NCI-H146 (cell line): ENCODE measurements around the gene PEX14.

Experiments used
- DNase-seq: peaks from one replicate; lab custom pipeline; 2025; lab: John Stamatoyannopoulos, UW

Gene PEX14

DNA sequence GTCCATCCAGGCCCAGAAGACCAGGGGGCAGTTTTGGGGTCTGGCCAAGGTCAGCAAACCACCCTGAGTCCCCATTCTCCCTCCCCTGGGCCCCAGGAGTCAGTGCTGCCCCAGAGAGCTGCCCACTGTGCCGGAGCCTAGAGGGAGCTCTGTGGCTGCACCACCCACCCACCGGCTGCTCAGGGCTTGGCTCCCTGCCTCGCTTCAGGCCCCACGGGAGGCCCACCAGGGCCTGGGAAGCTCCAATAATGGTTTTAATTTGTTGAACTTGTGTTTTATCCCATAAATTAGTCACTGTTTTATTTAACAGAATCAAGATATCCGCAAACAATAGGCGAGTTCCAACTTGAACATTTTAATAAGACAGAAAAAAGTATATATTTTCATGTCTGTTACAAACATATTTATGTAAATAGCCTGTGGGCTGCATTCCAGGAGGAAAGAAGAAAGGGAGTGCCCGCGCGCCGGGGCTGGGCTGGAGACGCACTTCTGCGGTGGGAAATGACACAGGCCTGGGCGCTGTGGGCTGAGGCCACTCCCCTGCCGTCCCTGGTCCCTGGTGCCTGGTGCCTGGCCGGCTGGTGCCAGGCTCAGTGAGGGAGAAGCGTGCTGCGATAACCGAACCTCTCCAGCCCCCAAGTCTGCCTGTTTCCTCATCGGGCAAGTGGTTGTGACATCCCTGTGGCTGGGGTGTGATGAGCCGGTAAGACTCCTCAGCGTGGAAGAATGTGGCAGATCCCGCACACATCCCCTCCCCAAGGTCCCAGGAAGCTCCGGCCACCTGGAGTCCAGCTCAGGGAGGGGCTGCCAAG, 160.5 kb downstream of the PEX14 start:
- DNase-seq = no peak

DNA sequence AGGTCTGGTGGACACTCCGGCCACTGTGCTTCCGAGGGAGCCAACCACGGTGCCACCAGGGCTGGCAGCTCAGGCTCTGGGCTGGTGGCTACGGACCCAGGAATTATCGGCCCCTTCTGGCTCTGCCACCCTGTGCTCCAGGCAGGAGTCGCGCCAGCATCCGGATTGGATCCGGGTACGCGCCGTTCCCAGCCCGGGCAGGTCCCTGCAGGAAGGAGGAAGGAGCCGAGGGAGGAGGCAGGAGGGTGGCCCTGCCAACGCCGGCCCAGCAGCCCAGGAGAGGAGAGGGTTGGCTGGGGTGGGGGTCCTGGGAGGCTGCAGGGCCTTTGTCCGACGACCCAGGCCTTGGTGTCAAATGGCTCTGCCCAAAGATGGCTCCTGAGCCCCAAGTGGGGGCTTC, 161.2 kb downstream of the PEX14 start:
- DNase-seq = no peak

DNA sequence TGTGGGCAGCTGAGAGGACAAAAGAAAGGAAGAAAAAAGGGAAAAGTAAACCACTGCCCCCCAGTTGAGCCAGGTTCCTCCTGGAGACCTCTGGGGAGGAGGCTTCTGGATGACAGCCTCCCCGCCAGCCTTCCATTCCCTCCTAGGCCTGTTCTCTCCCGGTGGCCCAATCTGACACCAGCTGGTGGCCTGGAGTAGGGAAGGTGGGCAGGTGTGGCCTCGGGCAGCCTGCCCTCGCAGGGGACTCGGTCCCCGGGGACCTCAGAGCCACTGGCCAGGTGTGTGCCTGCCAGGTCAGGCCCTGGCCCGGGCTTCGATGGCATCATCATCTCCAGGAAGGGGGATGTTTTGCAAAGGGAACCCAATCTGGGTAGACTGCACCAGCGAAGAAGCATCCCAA, 162.7 kb downstream of the PEX14 start:
- no peak for DNase-seq

DNA sequence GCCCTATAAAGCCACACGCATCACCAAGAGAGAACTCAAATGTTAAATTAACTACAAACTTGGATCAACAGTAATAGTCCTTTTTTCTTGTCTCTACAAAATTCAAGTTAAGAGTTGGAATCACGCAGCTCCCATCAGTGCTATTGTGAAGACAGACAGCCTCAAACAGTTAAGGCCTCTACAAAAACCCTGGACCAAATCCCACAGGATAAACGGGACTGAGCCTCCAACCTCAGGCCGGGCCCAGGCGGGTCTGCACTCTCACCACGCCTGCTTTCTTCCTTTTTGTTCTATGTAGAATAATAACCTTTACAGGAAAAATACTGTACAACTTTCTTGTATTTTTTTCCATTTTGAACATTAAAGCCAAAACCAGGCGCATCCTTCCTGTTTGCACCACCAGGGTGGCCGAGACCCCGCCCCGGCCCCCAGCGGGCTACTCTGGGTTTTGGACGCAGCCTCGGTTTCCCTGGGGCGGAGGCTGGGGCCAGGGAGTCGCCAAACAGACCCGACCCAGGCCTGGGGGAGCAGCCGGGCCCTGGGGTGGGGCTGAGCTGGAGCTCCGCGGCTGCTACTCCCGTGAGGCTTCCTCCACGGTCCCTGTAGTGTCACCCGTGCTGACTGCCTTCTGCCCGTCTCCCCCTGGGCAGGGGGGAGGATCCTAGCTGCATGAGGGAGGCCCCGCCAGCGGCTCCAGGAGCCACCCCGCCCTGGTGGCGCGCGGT, 163.2 kb downstream of the PEX14 start:
- no peak for DNase-seq

DNA sequence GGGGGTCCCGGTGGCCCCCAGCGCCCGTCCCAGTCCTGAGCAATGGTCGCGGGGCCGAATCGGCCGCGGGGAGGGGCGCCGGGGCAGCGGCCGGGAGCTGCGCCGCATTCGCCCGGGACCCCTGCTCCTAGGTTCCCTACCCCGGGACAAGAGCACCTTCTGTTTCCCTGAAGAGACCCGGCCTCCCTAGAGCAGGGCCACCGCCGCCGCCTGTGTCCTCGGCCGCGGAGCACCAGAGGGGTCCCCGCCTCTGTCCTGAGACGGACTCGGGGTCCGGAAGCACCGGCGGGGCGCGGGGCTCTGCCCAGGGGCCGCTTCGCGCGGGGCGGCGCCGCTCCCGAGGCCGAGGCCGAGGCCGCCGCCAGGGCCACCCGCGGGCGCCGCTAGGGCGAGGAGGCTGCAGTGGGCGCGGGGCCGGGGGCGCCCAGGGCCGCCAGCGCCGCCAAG, 163.8 kb downstream of the PEX14 start:
- DNase-seq = no peak

DNA sequence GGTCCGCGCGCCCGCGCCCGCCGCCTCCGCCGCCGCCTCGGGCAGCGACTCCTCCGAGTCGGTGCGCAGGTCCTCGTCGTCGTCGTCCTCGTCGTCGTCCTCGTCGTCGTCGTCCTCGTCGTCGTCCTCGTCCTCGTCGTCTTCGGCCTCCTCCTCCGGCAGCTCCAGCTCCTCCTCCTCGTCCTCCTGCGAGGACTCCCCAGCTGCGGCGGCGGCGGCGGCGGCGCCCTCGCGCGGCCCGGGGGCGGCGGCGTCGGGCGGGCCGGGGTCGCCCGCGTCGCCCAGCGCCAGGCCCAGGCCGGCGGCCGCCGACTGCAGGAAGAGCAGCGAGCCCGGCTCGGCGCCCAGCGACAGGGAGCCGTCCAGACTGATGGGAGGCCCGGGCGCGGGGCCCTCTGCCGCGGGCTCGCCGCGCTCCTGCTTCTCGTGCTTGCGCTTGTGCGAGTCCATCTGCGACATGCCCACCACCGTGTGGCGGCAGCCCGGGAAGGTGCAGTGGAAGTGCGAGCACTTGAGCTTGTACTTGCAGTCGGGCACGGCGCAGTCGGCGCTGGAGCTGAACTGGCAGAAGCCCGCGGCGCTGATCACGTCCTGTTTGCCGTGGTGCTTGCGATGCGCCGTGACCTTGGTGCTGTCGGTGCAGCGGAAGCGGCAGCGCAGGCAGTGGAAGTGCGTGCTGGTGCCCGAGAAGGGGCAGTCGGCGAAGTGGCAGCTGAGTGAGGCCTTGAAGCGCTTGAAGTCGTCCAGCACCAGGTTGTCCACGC, 164.4 kb downstream of the PEX14 start:
- no peak for DNase-seq

DNA sequence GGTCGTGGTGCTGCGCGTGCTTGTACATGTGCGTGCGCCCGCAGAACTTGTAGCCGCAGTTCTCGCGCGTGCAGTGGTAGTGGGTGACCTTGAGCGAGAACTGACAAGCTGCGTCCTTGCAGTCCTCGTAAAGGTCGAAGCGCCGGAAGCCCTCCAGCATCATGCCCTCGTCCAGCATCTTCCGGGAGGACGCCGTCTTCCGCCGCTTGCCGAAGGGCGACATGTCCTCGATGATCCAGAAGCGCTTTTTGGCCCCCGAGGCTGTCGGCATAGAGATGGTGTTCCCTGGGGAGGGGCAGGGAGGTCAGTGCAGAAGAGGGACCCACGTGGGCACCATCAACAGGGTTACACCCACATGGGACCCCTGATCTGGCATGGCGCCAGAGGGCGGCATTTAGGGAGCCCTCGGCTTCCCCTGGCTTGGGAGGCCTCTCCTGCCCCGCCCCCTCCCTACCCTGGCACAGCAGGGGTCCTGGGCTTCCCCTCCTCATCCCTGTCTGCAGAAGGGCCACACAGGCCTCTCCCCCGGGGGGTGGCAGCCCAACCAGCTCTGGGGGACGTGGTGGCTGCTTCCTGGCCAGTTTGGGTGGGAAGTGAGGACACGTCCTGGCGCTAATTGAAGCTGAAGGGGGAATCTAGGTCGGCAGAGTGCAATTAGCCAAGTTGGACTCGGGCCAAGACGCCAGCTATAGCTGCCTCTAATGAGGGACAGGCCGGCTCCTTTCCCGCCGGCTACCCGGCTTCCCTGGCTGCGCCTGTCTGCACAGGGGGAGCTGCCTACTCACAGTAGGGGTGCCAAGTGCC, 165.2 kb downstream of the PEX14 start:
- DNase-seq = peak; percentile 43

DNA sequence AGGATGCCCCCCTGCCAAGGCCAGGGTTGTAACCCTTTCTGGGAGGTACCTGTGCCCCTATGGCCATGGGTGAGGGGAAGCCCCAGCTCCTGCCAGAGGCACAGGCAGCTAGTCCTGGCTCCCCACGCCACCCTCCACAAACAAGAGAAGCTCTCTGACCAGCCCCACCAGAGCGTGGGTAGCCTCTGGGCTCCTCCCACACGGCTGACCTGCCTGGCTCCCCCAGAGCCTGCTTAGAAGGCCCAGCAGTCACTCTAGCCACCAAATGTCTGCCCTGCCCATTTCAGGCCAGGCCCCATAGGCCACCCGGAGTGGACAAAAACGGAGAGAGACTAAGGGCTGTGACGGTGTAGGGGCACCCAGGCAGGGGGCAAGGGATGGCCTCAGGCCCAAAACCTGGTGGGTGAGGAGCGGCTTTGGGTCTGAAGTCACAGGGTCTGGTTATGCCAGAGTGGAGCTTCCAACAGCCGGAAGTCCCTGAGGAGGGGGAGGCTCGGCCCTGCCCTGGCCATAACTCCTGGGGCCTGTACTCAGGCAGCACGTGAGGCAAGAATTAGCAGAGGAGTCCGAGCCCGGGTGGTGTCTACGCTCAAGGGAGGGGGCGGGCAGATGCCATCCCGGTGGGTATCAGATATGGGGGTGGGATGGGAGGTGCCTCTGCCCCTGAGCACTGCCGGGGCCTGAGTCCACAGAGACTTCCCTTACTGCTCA, 166.2 kb downstream of the PEX14 start:
- no peak for DNase-seq

DNA sequence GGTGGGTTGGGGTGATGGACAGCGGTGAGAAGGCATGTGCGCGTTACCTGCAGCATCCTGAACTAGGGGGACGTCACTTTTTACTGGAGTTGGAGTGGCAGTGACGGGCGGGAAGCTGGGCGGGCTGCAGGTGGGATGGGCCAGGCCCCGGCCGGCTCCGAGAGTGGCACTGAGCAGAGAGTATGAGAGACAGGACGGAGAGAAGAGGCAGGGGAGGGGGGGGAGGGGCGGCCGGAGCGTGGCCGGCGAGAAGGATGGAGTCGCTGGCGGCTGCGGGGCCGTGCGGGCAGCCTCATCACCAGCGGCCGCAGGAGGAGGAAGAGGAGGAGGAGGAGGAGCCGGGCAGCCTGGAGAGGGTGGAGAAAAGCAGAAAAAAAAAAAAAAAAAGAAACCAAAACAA, 167.2 kb downstream of the PEX14 start:
- no peak for DNase-seq

DNA sequence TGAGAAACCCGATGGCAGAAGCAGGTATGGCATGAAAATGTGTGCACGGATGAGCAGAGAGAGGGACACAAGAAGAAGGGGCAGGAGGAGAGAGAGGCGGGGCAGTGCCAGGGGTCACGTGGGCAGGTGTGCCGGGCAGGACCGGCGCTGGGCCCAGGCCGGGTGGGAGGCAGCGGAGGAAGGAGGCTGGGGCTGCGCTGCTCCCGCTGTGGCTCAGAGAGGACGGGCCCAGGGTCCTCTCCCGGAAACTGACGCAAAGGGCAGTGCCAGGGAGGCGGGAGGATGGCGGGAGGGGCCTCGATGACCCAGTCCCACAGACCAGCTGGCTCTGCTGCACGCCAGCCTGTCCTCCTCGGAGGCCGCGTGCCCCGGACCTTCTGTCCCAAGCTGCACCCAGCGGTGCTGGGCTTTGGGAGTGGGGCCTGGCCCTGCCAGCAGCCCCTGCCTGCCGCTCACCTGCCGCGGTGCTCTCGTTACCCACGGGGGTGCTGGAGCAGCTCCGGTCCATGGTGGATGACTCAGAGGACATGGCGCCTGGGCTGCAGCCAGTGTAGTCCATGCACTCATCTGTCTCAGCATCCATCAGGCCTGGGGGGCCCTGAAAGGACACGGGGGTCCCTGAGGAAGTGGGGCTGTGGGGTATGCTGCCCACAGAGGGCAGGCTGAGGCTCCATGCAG, 167.8 kb downstream of the PEX14 start:
- DNase-seq = no peak

DNA sequence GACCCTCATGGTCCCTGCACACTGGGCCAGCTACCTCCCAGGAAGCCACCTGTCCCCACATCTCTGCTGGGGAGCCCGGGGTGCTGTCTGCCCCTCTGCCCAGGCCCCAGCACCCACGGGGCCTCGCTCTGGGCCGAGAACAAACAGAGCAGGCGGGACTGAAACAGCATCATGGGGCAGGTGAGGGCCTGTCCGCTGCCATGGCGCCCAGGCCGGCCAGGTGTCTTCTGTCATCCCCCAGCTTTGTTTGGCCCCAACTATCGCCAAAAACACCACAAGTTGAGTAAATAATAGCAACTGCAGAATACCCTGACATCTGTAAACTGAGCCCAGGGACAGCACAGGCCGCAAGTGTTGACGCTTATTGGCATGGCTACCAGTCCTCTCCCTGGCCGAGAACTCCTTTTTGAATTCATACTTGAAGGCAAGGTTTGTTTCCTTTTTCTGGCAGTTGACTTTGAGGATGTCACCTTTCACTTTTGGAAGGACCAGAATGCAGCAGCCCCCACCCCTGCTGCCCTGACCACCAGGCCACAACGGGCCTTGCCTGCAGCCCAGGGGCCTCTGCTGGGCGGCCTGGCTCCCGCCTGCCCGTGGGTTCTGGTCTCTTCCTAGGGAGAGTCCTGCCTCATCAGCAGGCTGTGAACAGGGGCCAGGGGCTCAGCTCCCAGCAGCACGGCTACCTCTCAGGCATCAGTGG, 169.0 kb downstream of the PEX14 start:
- DNase-seq = peak; percentile 22

DNA sequence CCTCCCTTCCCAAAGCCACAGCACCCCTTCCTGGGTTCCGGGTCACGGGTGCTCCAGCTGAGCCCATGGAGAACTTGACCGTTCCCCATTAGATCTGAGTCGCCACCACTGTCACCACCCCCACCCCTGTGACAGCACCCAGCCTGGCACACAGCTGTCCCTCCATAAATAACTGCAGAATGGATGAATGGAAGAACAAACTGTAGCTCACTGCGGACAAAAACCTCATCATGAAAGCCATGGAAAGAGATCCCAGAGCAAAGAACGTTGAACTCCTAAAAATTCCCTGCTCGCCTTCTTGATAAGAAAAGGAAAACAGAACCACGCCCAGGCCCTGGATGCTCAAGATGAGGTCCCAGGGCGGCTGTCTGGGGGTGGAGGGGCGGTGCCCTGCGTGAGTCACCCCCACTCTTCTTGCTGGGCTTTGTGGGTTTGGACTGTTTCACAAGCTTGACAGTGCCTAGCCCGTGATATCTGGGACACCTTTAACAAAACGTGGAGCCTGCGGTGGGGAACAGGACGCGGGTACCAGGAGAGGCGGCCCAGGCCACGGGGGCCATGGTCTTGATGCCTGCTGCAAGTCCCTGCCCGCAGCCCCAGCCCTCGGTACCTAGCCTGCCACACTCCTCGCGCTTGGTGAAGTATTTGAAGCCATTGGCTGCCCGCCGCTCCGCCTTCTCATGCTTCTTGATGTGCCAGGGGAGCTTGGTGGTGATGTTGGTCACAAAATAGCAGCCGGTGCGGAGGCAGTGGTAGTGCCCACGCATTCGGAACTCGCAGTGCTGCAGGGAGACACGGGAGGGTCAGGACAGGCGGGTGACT, 169.8 kb downstream of the PEX14 start:
- no peak for DNase-seq

DNA sequence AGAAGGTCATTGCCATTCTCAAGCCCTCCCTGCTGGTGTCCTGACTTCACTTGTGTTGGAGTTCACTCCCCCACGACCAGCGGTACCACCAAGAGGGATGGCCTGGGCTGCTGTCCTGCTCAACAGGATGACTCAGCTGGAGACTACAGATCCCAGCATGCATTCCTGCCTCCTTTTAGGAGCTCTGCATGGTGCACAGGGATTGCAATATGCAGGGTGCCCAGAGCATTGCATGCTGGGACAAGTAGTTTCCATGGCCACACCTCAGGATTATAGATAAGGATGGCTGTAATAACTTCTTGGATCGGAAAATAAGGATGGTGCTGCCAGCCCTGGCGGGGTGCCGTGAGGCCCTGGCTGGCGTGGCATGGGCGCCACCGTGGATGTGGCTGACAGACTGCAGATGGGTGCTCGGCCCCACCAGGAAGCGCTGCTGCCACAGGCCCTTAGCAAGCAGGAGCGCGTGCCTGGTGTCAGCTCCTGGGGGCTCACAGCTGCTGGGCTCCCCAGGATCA, 171.7 kb downstream of the PEX14 start:
- DNase-seq = no peak

DNA sequence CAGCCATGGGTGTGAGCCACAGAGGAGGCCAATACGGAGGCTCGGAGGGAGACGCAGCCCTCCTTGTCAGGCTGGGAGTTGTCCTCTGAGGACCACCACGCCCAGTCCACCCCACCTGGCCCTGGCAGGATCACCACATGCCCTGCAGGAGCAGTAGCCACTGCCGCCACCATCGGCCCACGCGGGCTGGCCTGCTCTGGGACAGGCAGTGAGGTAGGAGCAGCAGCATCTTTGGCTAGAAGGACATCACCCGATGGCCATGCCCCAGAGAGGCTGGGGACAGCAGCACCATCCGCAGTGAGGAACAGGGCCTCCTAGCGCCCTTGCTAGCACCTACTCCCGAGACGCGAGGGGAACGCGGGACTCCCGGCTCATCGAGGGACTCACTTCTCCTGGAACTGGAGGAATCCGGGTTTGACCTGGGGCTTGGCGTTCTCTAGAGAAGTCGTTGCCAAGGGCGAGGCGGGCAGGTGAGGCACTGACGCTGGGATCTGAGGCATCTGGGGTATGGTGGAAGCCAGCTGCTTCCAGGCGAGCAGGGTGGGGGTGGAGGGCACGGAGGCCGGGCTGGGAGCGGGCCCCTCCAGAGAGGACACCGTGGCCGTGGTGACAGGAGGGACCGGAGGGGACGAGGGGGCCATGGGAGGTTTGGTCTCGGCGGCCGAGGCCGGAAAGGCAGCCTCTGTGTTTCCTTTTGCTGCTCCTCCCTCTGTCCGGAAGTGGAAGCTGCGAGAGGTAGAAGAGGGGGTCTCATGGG, 172.8 kb downstream of the PEX14 start:
- DNase-seq = no peak

DNA sequence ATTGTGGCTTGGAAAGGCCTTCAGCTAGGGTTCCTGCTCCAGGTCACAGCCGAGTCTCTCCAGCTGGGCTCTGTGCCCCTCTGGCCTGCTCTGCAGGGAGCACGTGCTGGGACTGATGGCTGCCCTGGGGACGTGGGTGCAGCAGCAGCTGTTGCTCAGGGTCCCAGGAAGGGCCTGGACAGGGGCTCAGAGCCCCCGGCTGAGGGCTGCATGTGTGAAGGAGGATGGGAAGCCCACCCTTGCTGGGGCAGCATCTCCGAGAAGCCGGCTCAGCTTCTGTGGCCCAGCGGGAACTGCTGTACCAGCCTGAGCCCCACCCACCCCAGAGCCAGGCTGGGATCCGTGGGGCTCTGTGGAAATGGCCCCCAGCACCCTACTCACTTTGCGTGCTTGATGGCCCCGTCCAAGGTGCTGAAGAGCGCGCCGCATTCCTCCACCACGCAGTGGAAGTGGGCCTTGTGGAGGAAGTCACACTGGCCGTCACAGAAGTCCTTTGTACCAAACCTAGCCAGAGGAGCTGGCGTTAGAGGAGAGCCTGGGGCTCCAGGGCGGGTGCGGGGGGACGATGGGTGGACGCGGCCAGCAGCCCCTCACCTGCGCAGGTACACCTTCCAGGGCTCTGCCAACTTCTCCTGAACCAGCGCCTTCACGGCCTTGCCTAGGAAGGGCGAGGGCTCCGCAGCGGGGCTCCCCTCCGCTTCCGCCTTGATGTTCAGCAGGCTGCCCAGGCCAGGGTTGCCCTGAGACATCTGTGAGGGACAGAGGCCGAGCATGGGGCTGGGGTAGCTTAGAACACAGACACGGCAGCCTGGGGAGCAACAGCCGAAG, 174.2 kb downstream of the PEX14 start:
- DNase-seq = no peak

DNA sequence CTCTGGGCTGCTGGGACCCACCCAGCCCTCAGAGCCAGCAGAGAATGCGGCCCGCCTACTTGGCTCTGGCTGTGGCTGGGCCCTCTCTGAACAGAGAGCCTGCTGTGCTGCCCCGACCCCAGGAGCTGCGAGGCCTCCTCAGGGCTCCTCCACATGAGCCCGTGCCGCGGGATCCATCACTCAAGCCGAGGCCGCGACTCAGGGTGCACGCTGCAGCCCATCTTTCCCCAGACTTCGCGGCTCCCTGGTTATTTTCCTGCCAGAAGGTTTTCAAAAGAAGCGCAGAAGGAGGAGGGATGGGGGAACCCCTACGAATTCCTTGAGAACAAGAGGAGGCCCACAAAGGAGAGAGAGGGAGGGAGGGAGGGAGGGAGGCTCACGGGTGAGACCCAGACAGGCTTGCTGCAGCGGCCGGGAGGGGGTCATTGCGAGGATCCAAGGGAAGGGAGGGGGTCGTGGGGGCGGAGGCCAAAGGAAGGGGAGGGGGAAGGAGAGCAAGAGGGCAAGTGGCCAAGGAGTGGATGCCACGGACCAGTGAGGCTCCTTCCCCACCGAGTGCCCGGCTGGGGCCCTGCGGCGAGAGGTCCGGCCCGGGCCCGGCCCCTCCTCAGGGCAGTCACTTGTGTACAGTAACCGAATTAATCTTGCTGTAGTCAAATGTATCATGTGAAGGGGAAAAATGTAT, 174.9 kb downstream of the PEX14 start:
- DNase-seq = no peak
